ENCODE measurements around the gene FTSJ3.

DNA sequence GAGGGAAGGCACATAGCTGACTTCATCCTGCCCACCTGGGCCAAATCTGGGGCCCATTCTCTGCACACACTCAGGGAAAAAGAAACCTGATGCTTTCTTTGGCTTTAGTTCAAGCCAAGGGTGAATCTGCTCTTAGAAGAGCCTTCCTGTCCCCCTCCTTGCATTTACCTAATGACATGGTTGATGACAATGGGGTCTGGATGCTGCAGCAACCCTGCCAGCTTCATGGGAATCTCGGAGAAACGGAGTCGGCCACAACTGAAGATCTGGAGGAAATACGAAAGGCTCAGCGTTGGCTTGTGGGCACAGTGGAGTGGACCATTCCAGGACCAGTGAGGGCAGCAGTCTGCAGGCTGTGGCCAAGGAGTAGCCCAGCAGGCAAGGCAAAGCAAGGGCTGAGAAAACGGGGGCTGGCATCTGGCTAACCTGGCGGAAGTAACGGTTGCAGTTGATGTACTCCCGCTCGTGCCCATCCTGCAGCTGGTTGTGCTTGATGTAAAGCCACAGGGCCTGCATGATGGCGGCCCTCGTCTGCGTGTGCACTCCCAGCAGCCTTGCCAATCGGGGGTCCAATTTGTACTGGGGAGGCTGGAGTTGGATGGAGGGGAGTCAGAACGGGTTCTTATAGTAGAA, 6.4 kb upstream of the FTSJ3 start:
- TF ChIP-seq CTCF (IDR thresholded peaks at IDR 0.05; ENCODE audit: insufficient read depth, low read length): no peak
- TF ChIP-seq, protein P1, sequence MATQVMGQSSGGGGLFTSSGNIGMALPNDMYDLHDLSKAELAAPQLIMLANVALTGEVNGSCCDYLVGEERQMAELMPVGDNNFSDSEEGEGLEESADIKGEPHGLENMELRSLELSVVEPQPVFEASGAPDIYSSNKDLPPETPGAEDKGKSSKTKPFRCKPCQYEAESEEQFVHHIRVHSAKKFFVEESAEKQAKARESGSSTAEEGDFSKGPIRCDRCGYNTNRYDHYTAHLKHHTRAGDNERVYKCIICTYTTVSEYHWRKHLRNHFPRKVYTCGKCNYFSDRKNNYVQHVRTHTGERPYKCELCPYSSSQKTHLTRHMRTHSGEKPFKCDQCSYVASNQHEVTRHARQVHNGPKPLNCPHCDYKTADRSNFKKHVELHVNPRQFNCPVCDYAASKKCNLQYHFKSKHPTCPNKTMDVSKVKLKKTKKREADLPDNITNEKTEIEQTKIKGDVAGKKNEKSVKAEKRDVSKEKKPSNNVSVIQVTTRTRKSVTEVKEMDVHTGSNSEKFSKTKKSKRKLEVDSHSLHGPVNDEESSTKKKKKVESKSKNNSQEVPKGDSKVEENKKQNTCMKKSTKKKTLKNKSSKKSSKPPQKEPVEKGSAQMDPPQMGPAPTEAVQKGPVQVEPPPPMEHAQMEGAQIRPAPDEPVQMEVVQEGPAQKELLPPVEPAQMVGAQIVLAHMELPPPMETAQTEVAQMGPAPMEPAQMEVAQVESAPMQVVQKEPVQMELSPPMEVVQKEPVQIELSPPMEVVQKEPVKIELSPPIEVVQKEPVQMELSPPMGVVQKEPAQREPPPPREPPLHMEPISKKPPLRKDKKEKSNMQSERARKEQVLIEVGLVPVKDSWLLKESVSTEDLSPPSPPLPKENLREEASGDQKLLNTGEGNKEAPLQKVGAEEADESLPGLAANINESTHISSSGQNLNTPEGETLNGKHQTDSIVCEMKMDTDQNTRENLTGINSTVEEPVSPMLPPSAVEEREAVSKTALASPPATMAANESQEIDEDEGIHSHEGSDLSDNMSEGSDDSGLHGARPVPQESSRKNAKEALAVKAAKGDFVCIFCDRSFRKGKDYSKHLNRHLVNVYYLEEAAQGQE (IDR thresholded peaks at IDR 0.05; ENCODE audit: insufficient replicate concordance, low read depth): no peak

All from HL-60 (cell line).